Keratinocyte (primary cell): ENCODE results near the gene LRP11. TPM values are rescaled to one million over a fixed set of nuclear protein-coding genes. Genes with fewer than 3 reads are reported as not detected.

Source experiments
- DNase-seq: peaks from one replicate; pipeline ENCODE4 v3.0.0-alpha.2; 2011; ENCODE audit warnings: low read depth, missing footprints, low spot score
- FAIRE-seq: peaks from 2 replicates; lab custom pipeline; 2011; peaks lifted over from hg19 to GRCh38; lab: Jason Lieb, UNC
- H2AFZ ChIP-seq: 2 replicates; pipeline ENCODE4 v1.6.0; 2012; ENCODE audit warnings: low read length, control low read depth, inconsistent platforms; ENCODE audit not compliant: control insufficient read depth
- H3K27ac ChIP-seq: 2 replicates; pipeline ENCODE4 v1.5.1; 2011; ENCODE audit warnings: low read length; ENCODE audit not compliant: control insufficient read depth, insufficient read depth
- H3K27me3 ChIP-seq: 3 replicates; pipeline ENCODE4 v1.6.0; 2011; ENCODE audit warnings: low read length; ENCODE audit not compliant: control insufficient read depth, insufficient read depth; ENCODE audit errors: extremely low read depth
- H3K36me3 ChIP-seq, 2 experiments: 2 replicates in 1 of 2; 3 replicates in 1 of 2; pipeline ENCODE4 v1.5.1; 2011; ENCODE audit warnings: low read length in 2 of 2, mild to moderate bottlenecking in 1 of 2; ENCODE audit not compliant: control insufficient read depth in 2 of 2, insufficient read depth in 2 of 2; ENCODE audit errors: extremely low read depth in 1 of 2
- H3K4me1 ChIP-seq: 3 replicates; pipeline ENCODE4 v1.5.1; 2011; ENCODE audit warnings: low read length; ENCODE audit not compliant: control insufficient read depth, insufficient read depth; ENCODE audit errors: extremely low read depth
- H3K4me2 ChIP-seq: 3 replicates; pipeline ENCODE4 v1.6.0; 2011; ENCODE audit warnings: low read depth, low read length; ENCODE audit not compliant: control insufficient read depth, insufficient read depth; ENCODE audit errors: extremely low read depth
- H3K4me3 ChIP-seq, 3 experiments: fragments of 200-600 bp in 1 of 3; sonication (generic) in 1 of 3; 2 replicates in 2 of 3; 3 replicates in 1 of 3; pipeline ENCODE4 v1.5.1; 2011 to 2016; ENCODE audit warnings: low read length in 3 of 3, mild to moderate bottlenecking in 3 of 3, control low read depth in 2 of 3, inconsistent platforms in 1 of 3, low read depth in 1 of 3, mixed read lengths in 1 of 3, mixed run types in 1 of 3, moderate library complexity in 1 of 3; ENCODE audit not compliant: control insufficient read depth in 2 of 3, insufficient read depth in 2 of 3; ENCODE audit errors: extremely low read depth in 1 of 3
- H3K79me2 ChIP-seq: 2 replicates; pipeline ENCODE4 v1.6.0; 2012; ENCODE audit warnings: low read length; ENCODE audit not compliant: control insufficient read depth, insufficient read depth
- H3K9ac ChIP-seq: 3 replicates; pipeline ENCODE4 v1.6.0; 2011; ENCODE audit warnings: low read length; ENCODE audit not compliant: control insufficient read depth, insufficient read depth; ENCODE audit errors: extremely low read depth
- H3K9me1 ChIP-seq: 3 replicates; pipeline ENCODE4 v1.6.0; 2011; ENCODE audit warnings: low read length; ENCODE audit not compliant: control insufficient read depth, insufficient read depth; ENCODE audit errors: extremely low read depth
- H3K9me3 ChIP-seq: 2 replicates; pipeline ENCODE4 v1.5.1; 2012; ENCODE audit warnings: low read depth, low read length; ENCODE audit not compliant: control insufficient read depth
- H4K20me1 ChIP-seq: 3 replicates; pipeline ENCODE4 v1.6.0; 2011; ENCODE audit warnings: low read length; ENCODE audit not compliant: control insufficient read depth, insufficient read depth; ENCODE audit errors: extremely low read depth
- CTCF ChIP-seq, 3 experiments: IDR thresholded peaks in 1 of 3; conservative IDR thresholded peaks in 1 of 3; optimal IDR thresholded peaks in 1 of 3; 2 replicates in 2 of 3; 3 replicates in 1 of 3; pipeline versions ENCODE3 to v1.5.1; 2011; ENCODE audit warnings: low read length in 3 of 3, mild to moderate bottlenecking in 3 of 3, moderate library complexity in 2 of 3, control low read depth in 1 of 3, inconsistent platforms in 1 of 3; ENCODE audit not compliant: insufficient read depth in 2 of 3; ENCODE audit errors: extremely low read depth in 1 of 3
- EZH2 ChIP-seq: IDR thresholded peaks from one replicate; pipeline ENCODE4 v1.6.1; 2012; ENCODE audit warnings: inconsistent platforms, mild to moderate bottlenecking, low read length, moderate library complexity
- dilution Hi-C: fragments of 300-500 bp; cut with MboI; formaldehyde crosslinking; loops from one replicate; pipeline ENCODE4 v1.7.0; 2020; ENCODE audit warnings: low sequenced_read_pairs; ENCODE audit not compliant: extremely low pct_ligation_motif_present
- polyA plus RNA-seq, 5 experiments: library from polyadenylated mRNA; depleted of rRNA in 3 of 5; stranded (reverse) in 3 of 5; stranded (forward) in 1 of 5; unstranded in 1 of 5; fragments of >200 nt; gene quantifications; 1 replicate in 1 of 5; 2 replicates in 3 of 5; 3 replicates in 1 of 5; pipeline versions ENCODE4 v1.2.1 to v1.2.3, GENCODE V29; 2011 to 2012; ENCODE audit warnings: missing spikeins in 2 of 5, low read depth in 1 of 5, low replicate concordance in 1 of 5

The LRP11 gene
- polyA plus RNA-seq, 1 donor (not counting 4 experiments of a cell fraction or from before 2014, with no cell fraction given), result 31.1 TPM

GRCh38 chr6:149821492-149821891, 42.7 kb downstream of the LRP11 start:
- no peak overlapping the region for H3K4me2 ChIP-seq
- no peaks in the 10 kb centered on the region for H3K79me2 ChIP-seq
- no peaks in the 10 kb centered on the region for H3K27me3 ChIP-seq
- DNase-seq, result no peak
- H3K36me3 ChIP-seq, result peaks cover 6 to 15% of the 10 kb centered on the region in 2 experiments
- H3K4me3 ChIP-seq, result no peak overlapping the region
- TF ChIP-seq CTCF (optimal IDR thresholded peaks at IDR 0.05 in 1 of 3, IDR thresholded peaks at IDR 0.05 in 1 of 3, conservative IDR thresholded peaks at IDR 0.05 in 1 of 3; ENCODE audit: extremely low read depth in 1 of 3, insufficient read depth in 2 of 3, low read length in 3 of 3) (no peak), EZH2 (no peak)
- H2AFZ ChIP-seq, result no peak overlapping the region
- H4K20me1 ChIP-seq, result no peaks in the 10 kb centered on the region
- no peak overlapping the region for H3K27ac ChIP-seq
- no peak for FAIRE-seq
- H3K9me1 ChIP-seq, result no peaks in the 10 kb centered on the region
- dilution Hi-C loops, result no loop called here
- no peaks in the 10 kb centered on the region for H3K9me3 ChIP-seq
- H3K4me1 ChIP-seq, result no peaks in the 10 kb centered on the region
- H3K9ac ChIP-seq, result no peak overlapping the region

GRCh38 chr6:149820506-149820905, 43.7 kb downstream of the LRP11 start:
- no peak overlapping the region for H3K4me3 ChIP-seq
- H3K36me3 ChIP-seq, result peaks cover 5 to 12% of the 10 kb centered on the region in 2 experiments
- no peaks in the 10 kb centered on the region for H3K79me2 ChIP-seq
- H3K27me3 ChIP-seq, result no peaks in the 10 kb centered on the region
- no peaks in the 10 kb centered on the region for H3K9me3 ChIP-seq
- no peaks in the 10 kb centered on the region for H3K9me1 ChIP-seq
- DNase-seq (no peak), FAIRE-seq (no peak)
- no peak overlapping the region for H3K4me2 ChIP-seq
- no peak overlapping the region for H3K9ac ChIP-seq
- H4K20me1 ChIP-seq, result no peaks in the 10 kb centered on the region
- dilution Hi-C loops, result no loop called here
- TF ChIP-seq EZH2 (no peak), CTCF (optimal IDR thresholded peaks at IDR 0.05 in 1 of 3, IDR thresholded peaks at IDR 0.05 in 1 of 3, conservative IDR thresholded peaks at IDR 0.05 in 1 of 3; ENCODE audit: extremely low read depth in 1 of 3, insufficient read depth in 2 of 3, low read length in 3 of 3) (no peak)
- no peaks in the 10 kb centered on the region for H3K4me1 ChIP-seq
- no peak overlapping the region for H3K27ac ChIP-seq
- H2AFZ ChIP-seq, result no peak overlapping the region
